K562 (cell line): ENCODE data around the gene PUSL1. TPM values are rescaled to one million over a fixed set of nuclear protein-coding genes. Genes with fewer than 3 reads are reported as not detected.
A peak's percentile ranks its signal among the peaks of the same experiment; 100 is the strongest.

Source experiments
- ADNP ChIP-seq: fragments of 200-800 bp; sonication (Bioruptor generic); IDR thresholded peaks from 2 replicates; pipeline ENCODE4 v1.6.1; 2016; ENCODE audit warnings: missing genetic modification characterization, missing compliant biosample characterization
- ARHGAP35 ChIP-seq: fragments of 450-650 bp; IDR thresholded peaks from 2 replicates; pipeline ENCODE4 v1.6.1; 2018; ENCODE audit not compliant: partially characterized antibody
- ETV1 ChIP-seq: fragments of 450-650 bp; conservative IDR thresholded peaks from 2 replicates; pipeline ENCODE4 v1.6.1; 2016; ENCODE audit warnings: missing genetic modification characterization, control low read depth, low read depth, missing compliant biosample characterization
- RBM14 ChIP-seq: fragments of 200-400 bp; formaldehyde crosslinking; IDR thresholded peaks from 2 replicates; pipeline ENCODE4 v1.6.1; 2018; ENCODE audit warnings: low read depth, mild to moderate bottlenecking, low read length, moderate library complexity, borderline replicate concordance; ENCODE audit not compliant: insufficient read depth
- RCOR1 ChIP-seq, 2 experiments: IDR thresholded peaks; 2 replicates each; pipeline ENCODE4 v1.6.1; 2012; ENCODE audit warnings: low read depth in 2 of 2, low read length in 2 of 2, borderline replicate concordance in 1 of 2, improper control_type of control experiment in 1 of 2
- RFX5 ChIP-seq: IDR thresholded peaks from 2 replicates; pipeline ENCODE4 v1.6.1; 2011; ENCODE audit warnings: low read depth, mild to moderate bottlenecking, improper control_type of control experiment, low read length
- STAG1 ChIP-seq: sonication (generic); formaldehyde crosslinking; IDR thresholded peaks from 2 replicates; pipeline ENCODE4 v1.5.0; 2020; ENCODE audit warnings: missing genetic modification reagents, borderline replicate concordance
- TEAD4 ChIP-seq, 2 experiments: sonication (generic) in 1 of 2; formaldehyde crosslinking in 1 of 2; IDR thresholded peaks; 2 replicates each; pipeline versions ENCODE4 v1.6.1 to v1.8.0; 2012 to 2022; ENCODE audit warnings: borderline replicate concordance in 1 of 2, inconsistent platforms in 1 of 2, low read length in 1 of 2, mild to moderate bottlenecking in 1 of 2, missing genetic modification reagents in 1 of 2
- YY1 ChIP-seq, 3 experiments: IDR thresholded peaks; 2 replicates each; pipeline ENCODE4 v1.6.1; 2011; ENCODE audit warnings: low read length in 2 of 3, mild to moderate bottlenecking in 2 of 3, moderate library complexity in 2 of 3, borderline replicate concordance in 1 of 3, control low read depth in 1 of 3, low read depth in 1 of 3; ENCODE audit not compliant: insufficient read depth in 3 of 3, insufficient replicate concordance in 2 of 3, control insufficient read depth in 1 of 3, insufficient read length in 1 of 3; ENCODE audit errors: extremely low read depth in 1 of 3
- ZNF175 ChIP-seq: fragments of 200-800 bp; sonication (Bioruptor generic); IDR thresholded peaks from 2 replicates; pipeline ENCODE4 v1.6.1; 2016; ENCODE audit warnings: low read depth, mild to moderate bottlenecking, missing genetic modification characterization, missing compliant biosample characterization
- ZNF436 ChIP-seq: fragments of 250-450, 450-650 bp; sonication (Bioruptor Pico); formaldehyde crosslinking; IDR thresholded peaks from 2 replicates; pipeline ENCODE4 v1.7.0; 2020; ENCODE audit warnings: mild to moderate bottlenecking
- polyA plus RNA-seq, 8 experiments: library from polyadenylated mRNA; depleted of rRNA in 4 of 8; stranded (reverse) in 5 of 8; unstranded in 3 of 8; fragments of >200 nt; fragmentation: Nextera tagmentation in 2 of 8; fragmentation: Illumina TruSeq in 1 of 8; extraction: Ambion mirVana in 2 of 8; extraction: Trizol in 1 of 8; gene quantifications; 2 replicates each; pipeline versions ENCODE4 v1.2.1 to v1.2.3, GENCODE V29; 2011 to 2014; ENCODE audit warnings: inconsistent platforms in 1 of 8, missing spikeins in 1 of 8
- total RNA-seq, 7 experiments: library from RNA; depleted of rRNA in 6 of 7; stranded (reverse); fragments of >200 nt in 6 of 7; fragmentation: Illumina TruSeq in 2 of 7; extraction: Trizol in 2 of 7; gene quantifications; 2 replicates each; pipeline versions ENCODE4 v1.2.1 to v1.2.3, GENCODE V29; 2011 to 2021; ENCODE audit warnings: low replicate concordance in 1 of 7
- TF ChIP-seq, protein P1 (sequence below), 3 experiments: IDR thresholded peaks in 2 of 3; conservative IDR thresholded peaks in 1 of 3; 2 replicates each; pipeline ENCODE4 v1.5.1; 2011 to 2012; ENCODE audit warnings: low read length in 3 of 3, mild to moderate bottlenecking in 3 of 3, control low read depth in 2 of 3, improper control_type of control experiment in 1 of 3, inconsistent platforms in 1 of 3, low read depth in 1 of 3, mixed read lengths in 1 of 3, moderate library complexity in 1 of 3; ENCODE audit not compliant: insufficient read depth in 2 of 3
- TF ChIP-seq, protein P2 (sequence below): fragments of 250-450 bp; sonication (Bioruptor Pico); IDR thresholded peaks from 2 replicates; pipeline ENCODE4 v1.5.0; 2021; ENCODE audit warnings: mild to moderate bottlenecking, borderline replicate concordance
- TF ChIP-seq, protein P3 (sequence below): fragments of 450-650 bp; IDR thresholded peaks from 2 replicates; pipeline ENCODE4 v1.6.1; 2016; ENCODE audit warnings: antibody characterized with exemption
- TF ChIP-seq, protein P4 (sequence below): sonication (generic); formaldehyde crosslinking; IDR thresholded peaks from 2 replicates; pipeline ENCODE4 v1.9.0; 2022; ENCODE audit warnings: mild to moderate bottlenecking, missing genetic modification reagents
- TF ChIP-seq, protein P5 (sequence below): sonication (generic); formaldehyde crosslinking; IDR thresholded peaks from 2 replicates; pipeline ENCODE4 v1.8.0; 2022; ENCODE audit warnings: missing genetic modification reagents, mild to moderate bottlenecking, moderate library complexity, borderline replicate concordance

PUSL1 gene
- total and polyA plus RNA-seq, 9 of the 15 experiments (the other 6 are each of a cell fraction or from before 2014, with no cell fraction given): 0.62 to 86.9 (median 13.6) TPM

DNA sequence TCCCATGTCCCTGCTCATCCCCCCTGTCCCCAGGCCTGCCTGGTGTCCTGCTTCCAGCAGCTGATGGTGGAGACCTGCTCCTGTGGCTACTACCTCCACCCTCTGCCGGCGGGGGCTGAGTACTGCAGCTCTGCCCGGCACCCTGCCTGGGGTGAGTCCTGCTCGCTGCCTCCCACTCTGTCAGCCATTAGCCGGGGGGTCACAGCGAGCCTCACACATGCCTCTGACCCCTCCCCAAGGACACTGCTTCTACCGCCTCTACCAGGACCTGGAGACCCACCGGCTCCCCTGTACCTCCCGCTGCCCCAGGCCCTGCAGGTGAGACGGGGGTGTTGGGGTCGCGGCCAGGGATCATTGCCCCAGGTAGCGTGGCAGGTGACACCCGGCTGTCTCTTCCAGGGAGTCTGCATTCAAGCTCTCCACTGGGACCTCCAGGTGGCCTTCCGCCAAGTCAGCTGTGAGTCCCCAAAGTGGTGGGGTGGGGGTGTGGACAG is 18.1 kb upstream of the PUSL1 start (continued):
- TF ChIP-seq, protein P1, sequence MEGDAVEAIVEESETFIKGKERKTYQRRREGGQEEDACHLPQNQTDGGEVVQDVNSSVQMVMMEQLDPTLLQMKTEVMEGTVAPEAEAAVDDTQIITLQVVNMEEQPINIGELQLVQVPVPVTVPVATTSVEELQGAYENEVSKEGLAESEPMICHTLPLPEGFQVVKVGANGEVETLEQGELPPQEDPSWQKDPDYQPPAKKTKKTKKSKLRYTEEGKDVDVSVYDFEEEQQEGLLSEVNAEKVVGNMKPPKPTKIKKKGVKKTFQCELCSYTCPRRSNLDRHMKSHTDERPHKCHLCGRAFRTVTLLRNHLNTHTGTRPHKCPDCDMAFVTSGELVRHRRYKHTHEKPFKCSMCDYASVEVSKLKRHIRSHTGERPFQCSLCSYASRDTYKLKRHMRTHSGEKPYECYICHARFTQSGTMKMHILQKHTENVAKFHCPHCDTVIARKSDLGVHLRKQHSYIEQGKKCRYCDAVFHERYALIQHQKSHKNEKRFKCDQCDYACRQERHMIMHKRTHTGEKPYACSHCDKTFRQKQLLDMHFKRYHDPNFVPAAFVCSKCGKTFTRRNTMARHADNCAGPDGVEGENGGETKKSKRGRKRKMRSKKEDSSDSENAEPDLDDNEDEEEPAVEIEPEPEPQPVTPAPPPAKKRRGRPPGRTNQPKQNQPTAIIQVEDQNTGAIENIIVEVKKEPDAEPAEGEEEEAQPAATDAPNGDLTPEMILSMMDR (IDR thresholded peaks at IDR 0.05 in 2 of 3, conservative IDR thresholded peaks at IDR 0.05 in 1 of 3; ENCODE audit: insufficient read depth in 2 of 3, low read depth in 1 of 3, low read length in 3 of 3): peak; percentile 76 to 87 (median 85)
- TF ChIP-seq ARHGAP35 (peak; percentile 12), YY1 (IDR thresholded peaks at IDR 0.05; ENCODE audit: borderline replicate concordance in 1 of 3, control insufficient read depth in 1 of 3, extremely low read depth in 1 of 3, insufficient read depth in 3 of 3, insufficient read length in 1 of 3, insufficient replicate concordance in 2 of 3, low read depth in 1 of 3, low read length in 2 of 3) (peak in 2 of 3 experiments; percentile 20 to 71), TEAD4 (IDR thresholded peaks at IDR 0.05; ENCODE audit: low read length) (no peak), TEAD4 (CRISPR knock-in tag; IDR thresholded peaks at IDR 0.05; ENCODE audit: borderline replicate concordance) (peak; percentile 77; the same call in 1 of the 2 replicates), RCOR1 (IDR thresholded peaks at IDR 0.05; ENCODE audit: borderline replicate concordance in 1 of 2, low read depth in 2 of 2, low read length in 2 of 2) (0 out of 4 replicates have a peak, but pooled peaks of 1 of the 2 experiments have one; percentile 36), RFX5 (no peak), ETV1 (tag) (no peak), RBM14 (0 out of 2 replicates have a peak, but pooled peaks have one; percentile 80), STAG1 (CRISPR knock-in tag) (peak; percentile 65; the same call in 1 of the 2 replicates), ZNF175 (no peak), ZNF436 (CRISPR knock-in tag) (no peak), ADNP (no peak)
- TF ChIP-seq, protein P2, sequence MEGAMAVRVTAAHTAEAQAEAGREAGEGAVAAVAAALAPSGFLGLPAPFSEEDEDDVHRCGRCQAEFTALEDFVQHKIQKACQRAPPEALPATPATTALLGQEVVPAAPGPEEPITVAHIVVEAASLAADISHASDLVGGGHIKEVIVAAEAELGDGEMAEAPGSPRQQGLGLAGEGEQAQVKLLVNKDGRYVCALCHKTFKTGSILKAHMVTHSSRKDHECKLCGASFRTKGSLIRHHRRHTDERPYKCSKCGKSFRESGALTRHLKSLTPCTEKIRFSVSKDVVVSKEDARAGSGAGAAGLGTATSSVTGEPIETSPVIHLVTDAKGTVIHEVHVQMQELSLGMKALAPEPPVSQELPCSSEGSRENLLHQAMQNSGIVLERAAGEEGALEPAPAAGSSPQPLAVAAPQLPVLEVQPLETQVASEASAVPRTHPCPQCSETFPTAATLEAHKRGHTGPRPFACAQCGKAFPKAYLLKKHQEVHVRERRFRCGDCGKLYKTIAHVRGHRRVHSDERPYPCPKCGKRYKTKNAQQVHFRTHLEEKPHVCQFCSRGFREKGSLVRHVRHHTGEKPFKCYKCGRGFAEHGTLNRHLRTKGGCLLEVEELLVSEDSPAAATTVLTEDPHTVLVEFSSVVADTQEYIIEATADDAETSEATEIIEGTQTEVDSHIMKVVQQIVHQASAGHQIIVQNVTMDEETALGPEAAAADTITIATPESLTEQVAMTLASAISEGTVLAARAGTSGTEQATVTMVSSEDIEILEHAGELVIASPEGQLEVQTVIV (CRISPR knock-in tag): no peak
- TF ChIP-seq, protein P3, sequence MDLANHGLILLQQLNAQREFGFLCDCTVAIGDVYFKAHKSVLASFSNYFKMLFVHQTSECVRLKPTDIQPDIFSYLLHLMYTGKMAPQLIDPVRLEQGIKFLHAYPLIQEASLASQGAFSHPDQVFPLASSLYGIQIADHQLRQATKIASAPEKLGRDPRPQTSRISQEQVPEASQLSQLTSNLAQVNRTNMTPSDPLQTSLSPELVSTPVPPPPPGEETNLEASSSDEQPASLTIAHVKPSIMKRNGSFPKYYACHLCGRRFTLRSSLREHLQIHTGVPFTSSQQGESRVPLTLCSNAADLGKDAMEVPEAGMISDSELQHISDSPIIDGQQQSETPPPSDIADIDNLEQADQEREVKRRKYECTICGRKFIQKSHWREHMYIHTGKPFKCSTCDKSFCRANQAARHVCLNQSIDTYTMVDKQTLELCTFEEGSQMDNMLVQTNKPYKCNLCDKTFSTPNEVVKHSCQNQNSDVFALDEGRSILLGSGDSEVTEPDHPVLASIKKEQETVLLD: peak; percentile 53; the same call in 1 of the 2 replicates
- TF ChIP-seq, protein P4, sequence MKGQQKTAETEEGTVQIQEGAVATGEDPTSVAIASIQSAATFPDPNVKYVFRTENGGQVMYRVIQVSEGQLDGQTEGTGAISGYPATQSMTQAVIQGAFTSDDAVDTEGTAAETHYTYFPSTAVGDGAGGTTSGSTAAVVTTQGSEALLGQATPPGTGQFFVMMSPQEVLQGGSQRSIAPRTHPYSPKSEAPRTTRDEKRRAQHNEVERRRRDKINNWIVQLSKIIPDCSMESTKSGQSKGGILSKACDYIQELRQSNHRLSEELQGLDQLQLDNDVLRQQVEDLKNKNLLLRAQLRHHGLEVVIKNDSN (CRISPR knock-in tag): peak; percentile 43; the same call in 1 of the 2 replicates
- TF ChIP-seq, protein P5, sequence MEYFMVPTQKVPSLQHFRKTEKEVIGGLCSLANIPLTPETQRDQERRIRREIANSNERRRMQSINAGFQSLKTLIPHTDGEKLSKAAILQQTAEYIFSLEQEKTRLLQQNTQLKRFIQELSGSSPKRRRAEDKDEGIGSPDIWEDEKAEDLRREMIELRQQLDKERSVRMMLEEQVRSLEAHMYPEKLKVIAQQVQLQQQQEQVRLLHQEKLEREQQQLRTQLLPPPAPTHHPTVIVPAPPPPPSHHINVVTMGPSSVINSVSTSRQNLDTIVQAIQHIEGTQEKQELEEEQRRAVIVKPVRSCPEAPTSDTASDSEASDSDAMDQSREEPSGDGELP: peak; percentile 92
